ENCODE data around the gene ALPG.

ALPG gene

GRCh38 chr2:232415736-232416520 lies 9.3 kb downstream of the ALPG start:
- Histone ChIP-seq H3K9me3 (ENCODE audit: control insufficient read depth in 2 of 2, low read length in 2 of 2) (no peaks in the 10 kb centered on the region), H3K27me3 (ENCODE audit: control insufficient read depth in 1 of 2, insufficient read depth in 2 of 2, low read length in 2 of 2) (peaks cover 43 to 49% of the 10 kb centered on the region in 2 donors), H3K9ac (ENCODE audit: low read length in 2 of 2) (no peak overlapping the region), H3K4me1 (ENCODE audit: control insufficient read depth, insufficient read depth, low read length) (peaks cover 14% of the 10 kb centered on the region), H3K36me3 (ENCODE audit: control insufficient read depth in 2 of 2, insufficient read depth in 2 of 2, low read length in 2 of 2) (no peaks in the 10 kb centered on the region), H3K4me3 (ENCODE audit: low read length in 2 of 2) (no peak overlapping the region), H3K27ac (ENCODE audit: low read length) (no peak overlapping the region)

GRCh38 chr2:232416521-232417470 lies 10.2 kb downstream of the ALPG start:
- H3K27me3 ChIP-seq (ENCODE audit: control insufficient read depth in 1 of 2, insufficient read depth in 2 of 2, low read length in 2 of 2): peaks cover 50 to 57% of the 10 kb centered on the region in 2 donors
- no peaks in the 10 kb centered on the region for H3K36me3 ChIP-seq (ENCODE audit: control insufficient read depth in 2 of 2, insufficient read depth in 2 of 2, low read length in 2 of 2)
- H3K4me1 ChIP-seq (ENCODE audit: control insufficient read depth, insufficient read depth, low read length): peaks cover 14% of the 10 kb centered on the region
- no peak overlapping the region for H3K4me3 ChIP-seq (ENCODE audit: low read length in 2 of 2)
- H3K27ac ChIP-seq (ENCODE audit: low read length): no peak overlapping the region
- no peaks in the 10 kb centered on the region for H3K9me3 ChIP-seq (ENCODE audit: control insufficient read depth in 2 of 2, low read length in 2 of 2)
- H3K9ac ChIP-seq (ENCODE audit: low read length in 2 of 2): no peak overlapping the region

- peaks cover 52 to 57% of the 10 kb centered on the region in 2 donors for H3K27me3 ChIP-seq (ENCODE audit: control insufficient read depth in 1 of 2, insufficient read depth in 2 of 2, low read length in 2 of 2)
Observed at GRCh38 chr2:232417489-232417888, 10.8 kb downstream of the ALPG start.

GRCh38 chr2:232418056-232418455 lies 11.4 kb downstream of the ALPG start:
- H3K4me1 ChIP-seq (ENCODE audit: control insufficient read depth, insufficient read depth, low read length): peaks cover 14% of the 10 kb centered on the region
- H3K4me3 ChIP-seq (ENCODE audit: low read length in 2 of 2): no peak overlapping the region
- H3K9ac ChIP-seq (ENCODE audit: low read length in 2 of 2): no peak overlapping the region
- peaks cover 0 to 6% of the 10 kb centered on the region in 2 donors for H3K9me3 ChIP-seq (ENCODE audit: control insufficient read depth in 2 of 2, low read length in 2 of 2)
- H3K27ac ChIP-seq (ENCODE audit: low read length): no peak overlapping the region
- H3K27me3 ChIP-seq (ENCODE audit: control insufficient read depth in 1 of 2, insufficient read depth in 2 of 2, low read length in 2 of 2): peaks cover 52 to 57% of the 10 kb centered on the region in 2 donors
- no peaks in the 10 kb centered on the region for H3K36me3 ChIP-seq (ENCODE audit: control insufficient read depth in 2 of 2, insufficient read depth in 2 of 2, low read length in 2 of 2)

More at GRCh38 chr2:232417489-232417888, 10.8 kb downstream of the ALPG start:
- H3K9ac ChIP-seq (ENCODE audit: low read length in 2 of 2): no peak overlapping the region
- H3K4me3 ChIP-seq (ENCODE audit: low read length in 2 of 2): no peak overlapping the region
- H3K4me1 ChIP-seq (ENCODE audit: control insufficient read depth, insufficient read depth, low read length): peaks cover 14% of the 10 kb centered on the region
- H3K36me3 ChIP-seq (ENCODE audit: control insufficient read depth in 2 of 2, insufficient read depth in 2 of 2, low read length in 2 of 2): no peaks in the 10 kb centered on the region
- no peak overlapping the region for H3K27ac ChIP-seq (ENCODE audit: low read length)
- peaks cover 0 to 6% of the 10 kb centered on the region in 2 donors for H3K9me3 ChIP-seq (ENCODE audit: control insufficient read depth in 2 of 2, low read length in 2 of 2)

- H3K27ac ChIP-seq (ENCODE audit: low read length): no peak overlapping the region
- peaks cover 0 to 6% of the 10 kb centered on the region in 2 donors for H3K9me3 ChIP-seq (ENCODE audit: control insufficient read depth in 2 of 2, low read length in 2 of 2)
- peaks cover 14% of the 10 kb centered on the region for H3K4me1 ChIP-seq (ENCODE audit: control insufficient read depth, insufficient read depth, low read length)
- no peak overlapping the region for H3K9ac ChIP-seq (ENCODE audit: low read length in 2 of 2)
- H3K36me3 ChIP-seq (ENCODE audit: control insufficient read depth in 2 of 2, insufficient read depth in 2 of 2, low read length in 2 of 2): no peaks in the 10 kb centered on the region
- H3K4me3 ChIP-seq (ENCODE audit: low read length in 2 of 2): peak overlapping the region in 1 of 2 donors; percentile 55
- peaks cover 52 to 57% of the 10 kb centered on the region in 2 donors for H3K27me3 ChIP-seq (ENCODE audit: control insufficient read depth in 1 of 2, insufficient read depth in 2 of 2, low read length in 2 of 2)
Observed at GRCh38 chr2:232418466-232419244, 12.0 kb downstream of the ALPG start.

GRCh38 chr2:232419245-232420072 lies 12.8 kb downstream of the ALPG start:
- Histone ChIP-seq H3K9ac (ENCODE audit: low read length in 2 of 2) (no peak overlapping the region), H3K4me3 (ENCODE audit: low read length in 2 of 2) (peak overlapping the region in 1 of 2 donors; percentile 55), H3K4me1 (ENCODE audit: control insufficient read depth, insufficient read depth, low read length) (peaks cover 14% of the 10 kb centered on the region), H3K27ac (ENCODE audit: low read length) (no peak overlapping the region), H3K27me3 (ENCODE audit: control insufficient read depth in 1 of 2, insufficient read depth in 2 of 2, low read length in 2 of 2) (peaks cover 52 to 57% of the 10 kb centered on the region in 2 donors), H3K36me3 (ENCODE audit: control insufficient read depth in 2 of 2, insufficient read depth in 2 of 2, low read length in 2 of 2) (no peaks in the 10 kb centered on the region), H3K9me3 (ENCODE audit: control insufficient read depth in 2 of 2, low read length in 2 of 2) (peaks cover 0 to 6% of the 10 kb centered on the region in 2 donors)

GRCh38 chr2:232420073-232420454 lies 13.4 kb downstream of the ALPG start:
- Histone ChIP-seq H3K4me1 (ENCODE audit: control insufficient read depth, insufficient read depth, low read length) (peaks cover 14% of the 10 kb centered on the region), H3K9ac (ENCODE audit: low read length in 2 of 2) (no peak overlapping the region), H3K9me3 (ENCODE audit: control insufficient read depth in 2 of 2, low read length in 2 of 2) (peaks cover 0 to 6% of the 10 kb centered on the region in 2 donors), H3K36me3 (ENCODE audit: control insufficient read depth in 2 of 2, insufficient read depth in 2 of 2, low read length in 2 of 2) (no peaks in the 10 kb centered on the region), H3K4me3 (ENCODE audit: low read length in 2 of 2) (no peak overlapping the region), H3K27ac (ENCODE audit: low read length) (no peak overlapping the region), H3K27me3 (ENCODE audit: control insufficient read depth in 1 of 2, insufficient read depth in 2 of 2, low read length in 2 of 2) (peaks cover 54 to 57% of the 10 kb centered on the region in 2 donors)

GRCh38 chr2:232420463-232421188 lies 14.0 kb downstream of the ALPG start:
- Histone ChIP-seq H3K9me3 (ENCODE audit: control insufficient read depth in 2 of 2, low read length in 2 of 2) (peaks cover 0 to 6% of the 10 kb centered on the region in 2 donors), H3K9ac (ENCODE audit: low read length in 2 of 2) (no peak overlapping the region), H3K4me3 (ENCODE audit: low read length in 2 of 2) (no peak overlapping the region), H3K27me3 (ENCODE audit: control insufficient read depth in 1 of 2, insufficient read depth in 2 of 2, low read length in 2 of 2) (peaks cover 50 to 57% of the 10 kb centered on the region in 2 donors), H3K27ac (ENCODE audit: low read length) (no peak overlapping the region), H3K36me3 (ENCODE audit: control insufficient read depth in 2 of 2, insufficient read depth in 2 of 2, low read length in 2 of 2) (no peaks in the 10 kb centered on the region), H3K4me1 (ENCODE audit: control insufficient read depth, insufficient read depth, low read length) (peaks cover 14% of the 10 kb centered on the region)

GRCh38 chr2:232421189-232421785 lies 14.6 kb downstream of the ALPG start:
- H3K9ac ChIP-seq (ENCODE audit: low read length in 2 of 2): no peak overlapping the region
- peaks cover 43 to 53% of the 10 kb centered on the region in 2 donors for H3K27me3 ChIP-seq (ENCODE audit: control insufficient read depth in 1 of 2, insufficient read depth in 2 of 2, low read length in 2 of 2)
- peaks cover 0 to 6% of the 10 kb centered on the region in 2 donors for H3K9me3 ChIP-seq (ENCODE audit: control insufficient read depth in 2 of 2, low read length in 2 of 2)
- H3K4me1 ChIP-seq (ENCODE audit: control insufficient read depth, insufficient read depth, low read length): peaks cover 14% of the 10 kb centered on the region
- H3K4me3 ChIP-seq (ENCODE audit: low read length in 2 of 2): no peak overlapping the region
- H3K27ac ChIP-seq (ENCODE audit: low read length): no peak overlapping the region
- H3K36me3 ChIP-seq (ENCODE audit: control insufficient read depth in 2 of 2, insufficient read depth in 2 of 2, low read length in 2 of 2): no peaks in the 10 kb centered on the region

Data from stomach smooth muscle (tissue), 2 donors.